ENCODE results near the gene ZBTB6.

The ZBTB6 gene, protein sequence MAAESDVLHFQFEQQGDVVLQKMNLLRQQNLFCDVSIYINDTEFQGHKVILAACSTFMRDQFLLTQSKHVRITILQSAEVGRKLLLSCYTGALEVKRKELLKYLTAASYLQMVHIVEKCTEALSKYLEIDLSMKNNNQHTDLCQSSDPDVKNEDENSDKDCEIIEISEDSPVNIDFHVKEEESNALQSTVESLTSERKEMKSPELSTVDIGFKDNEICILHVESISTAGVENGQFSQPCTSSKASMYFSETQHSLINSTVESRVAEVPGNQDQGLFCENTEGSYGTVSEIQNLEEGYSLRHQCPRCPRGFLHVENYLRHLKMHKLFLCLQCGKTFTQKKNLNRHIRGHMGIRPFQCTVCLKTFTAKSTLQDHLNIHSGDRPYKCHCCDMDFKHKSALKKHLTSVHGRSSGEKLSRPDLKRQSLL

GRCh38 chr9:122912964-122913673 lies at the start of gene ZBTB6:
TSS of gene ZBTB6 (minus strand) at chr9:122913323. CDS start at chr9:122912072, 1,251 bp downstream.
- peak; percentile 77 for FAIRE-seq

- FAIRE-seq = no peak
Measured at GRCh38 chr9:122961139-122961538, 48.0 kb upstream of the ZBTB6 start.

DNA sequence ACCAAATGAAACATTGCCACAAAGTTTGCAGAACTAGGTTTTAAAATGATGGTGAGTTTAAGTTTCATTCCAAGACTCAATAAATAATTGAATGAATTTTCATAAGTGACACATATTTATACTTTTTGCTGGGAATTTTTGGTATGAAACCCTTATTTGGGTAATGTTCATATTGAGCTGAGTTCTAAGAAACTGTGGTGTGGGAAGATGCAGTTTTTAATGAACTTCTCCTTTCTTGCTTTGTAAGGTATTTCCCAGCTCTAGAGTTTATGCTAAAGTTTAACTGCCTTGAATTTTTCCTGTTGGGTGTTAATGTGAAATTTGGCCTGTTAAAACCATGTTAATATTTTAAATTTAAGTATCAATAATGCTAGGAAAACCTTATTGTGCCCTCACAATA lies 42.8 kb upstream of the ZBTB6 start:
- FAIRE-seq = no peak

DNA sequence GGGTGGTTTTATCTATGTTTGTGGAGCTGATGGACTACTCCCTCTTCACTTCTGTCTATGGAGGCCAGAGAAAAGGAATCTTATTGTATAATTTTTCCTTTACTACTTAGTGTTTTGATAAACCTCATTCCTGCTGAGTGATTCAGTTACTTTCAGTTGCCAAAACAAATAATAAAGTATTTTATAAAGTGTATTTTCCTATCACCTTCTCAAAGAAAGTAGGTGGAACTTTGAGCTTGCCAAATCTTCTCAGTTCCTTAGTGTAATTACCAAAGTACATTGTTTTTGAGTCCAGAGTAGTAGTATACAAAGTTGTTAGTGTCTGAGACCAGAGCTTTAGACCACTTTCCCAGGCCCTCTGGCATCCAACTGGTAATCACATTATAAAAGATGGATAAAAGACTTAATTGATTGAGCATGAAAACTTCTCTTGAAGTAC lies 41.1 kb upstream of the ZBTB6 start:
- no peak for FAIRE-seq

DNA sequence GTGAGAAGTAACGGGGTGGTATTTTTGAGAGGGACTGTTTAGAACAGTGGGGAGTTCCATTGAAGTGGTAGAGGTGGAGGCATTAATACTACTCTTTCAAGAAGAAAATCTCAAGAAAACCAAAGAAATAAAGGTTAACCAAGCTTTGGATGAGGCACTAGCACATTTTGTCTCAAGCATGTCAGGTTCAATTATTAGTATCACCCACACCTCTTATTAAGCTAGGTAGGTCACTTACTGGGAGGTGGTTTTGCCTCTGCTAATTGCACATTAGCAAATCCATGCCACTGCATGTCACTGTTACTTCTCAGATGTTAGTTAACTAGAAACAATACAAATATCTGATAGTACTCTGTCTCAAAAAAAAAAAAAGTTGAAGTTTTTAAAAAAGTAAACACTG lies 37.9 kb upstream of the ZBTB6 start:
- no peak for FAIRE-seq

DNA sequence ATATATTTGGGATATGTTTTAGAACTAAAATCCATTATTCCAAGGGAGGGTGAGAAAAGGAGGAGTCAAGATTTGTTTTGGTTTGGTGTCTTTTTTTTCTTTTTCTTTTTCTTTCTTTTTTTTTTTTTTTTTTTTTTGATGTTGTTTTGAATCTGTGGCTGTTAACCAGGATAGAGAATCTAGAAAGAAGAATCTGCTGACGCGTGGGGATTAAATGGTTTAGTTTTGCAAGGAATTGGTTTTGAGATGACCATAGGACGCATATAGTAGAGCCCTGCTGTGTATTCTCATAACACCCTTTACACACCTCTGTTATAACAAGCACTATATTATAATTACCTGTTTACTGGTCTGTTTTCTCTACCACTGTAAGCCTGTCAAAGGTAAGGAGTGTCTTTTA lies 37.1 kb upstream of the ZBTB6 start:
- no peak for FAIRE-seq

- no peak for FAIRE-seq
Measured at GRCh38 chr9:122949696-122950095, 36.6 kb upstream of the ZBTB6 start.

- FAIRE-seq = no peak
Measured at GRCh38 chr9:122948313-122948712, 35.2 kb upstream of the ZBTB6 start.

DNA sequence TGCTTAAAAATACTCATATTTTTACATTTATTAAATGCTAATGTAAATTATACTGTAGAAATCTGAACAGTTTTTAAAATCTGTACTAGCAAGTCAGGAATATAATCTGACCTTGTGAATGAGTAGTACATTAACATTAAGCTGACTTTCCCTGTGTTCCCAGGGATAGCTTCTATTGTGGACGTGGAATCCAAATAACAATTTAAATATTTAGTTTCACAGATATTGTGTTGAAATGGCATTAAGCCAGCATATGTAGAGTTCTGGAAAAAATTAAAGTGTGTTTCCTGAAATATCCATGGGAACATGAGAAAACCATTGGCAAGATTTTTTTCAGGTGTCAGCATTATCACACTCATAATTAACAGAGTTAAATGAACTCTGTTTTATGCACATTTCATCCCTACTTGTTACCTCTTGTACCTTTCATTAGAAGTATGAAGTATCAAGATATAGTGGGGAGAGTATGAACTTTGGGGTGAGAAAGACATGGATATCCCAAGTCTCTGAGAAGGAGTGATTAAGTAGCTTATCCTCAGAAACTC lies 33.4 kb upstream of the ZBTB6 start:
- no peak for FAIRE-seq

DNA sequence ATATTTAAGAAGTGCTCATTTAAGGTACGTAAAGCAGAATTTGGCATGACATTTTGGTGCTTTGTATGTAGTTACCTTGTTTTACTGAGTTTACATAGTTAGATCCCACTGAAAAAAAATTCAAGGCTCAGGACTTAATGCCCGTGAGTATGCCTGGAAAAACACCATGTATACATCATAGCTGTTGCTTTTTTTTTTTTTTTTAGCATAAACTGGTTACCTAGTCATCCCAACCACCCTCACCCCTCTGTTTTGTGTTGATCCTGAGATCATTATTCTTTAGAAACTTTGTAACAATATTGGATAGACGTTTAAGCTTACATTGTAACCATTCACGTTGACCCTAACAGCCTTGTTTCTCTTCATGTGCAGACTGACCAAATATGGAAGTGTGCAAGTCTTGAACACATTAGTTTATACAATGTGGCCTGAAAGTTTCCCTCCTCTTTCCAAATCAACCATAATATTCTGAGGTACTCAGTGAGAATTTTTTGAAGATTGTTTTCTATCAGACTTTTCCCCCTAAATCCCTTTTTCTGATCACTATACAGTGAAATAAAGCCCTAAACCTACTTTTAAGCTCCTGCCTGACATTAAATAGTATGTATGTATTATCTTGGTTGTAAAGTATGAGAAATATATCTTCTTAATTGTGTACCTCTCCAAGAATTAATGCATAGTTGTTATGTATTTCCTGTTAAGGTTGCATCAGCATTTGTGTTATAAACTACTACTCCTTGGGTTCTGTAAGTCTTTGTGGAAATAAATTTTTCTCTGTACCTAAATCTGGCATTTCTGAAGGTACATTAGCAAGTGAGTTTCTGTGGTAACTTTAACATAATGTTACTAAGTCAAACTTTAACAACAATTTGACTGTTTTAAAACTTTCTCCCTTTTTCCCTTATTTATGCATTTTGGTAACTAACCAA lies 32.1 kb upstream of the ZBTB6 start:
- no peak for FAIRE-seq

DNA sequence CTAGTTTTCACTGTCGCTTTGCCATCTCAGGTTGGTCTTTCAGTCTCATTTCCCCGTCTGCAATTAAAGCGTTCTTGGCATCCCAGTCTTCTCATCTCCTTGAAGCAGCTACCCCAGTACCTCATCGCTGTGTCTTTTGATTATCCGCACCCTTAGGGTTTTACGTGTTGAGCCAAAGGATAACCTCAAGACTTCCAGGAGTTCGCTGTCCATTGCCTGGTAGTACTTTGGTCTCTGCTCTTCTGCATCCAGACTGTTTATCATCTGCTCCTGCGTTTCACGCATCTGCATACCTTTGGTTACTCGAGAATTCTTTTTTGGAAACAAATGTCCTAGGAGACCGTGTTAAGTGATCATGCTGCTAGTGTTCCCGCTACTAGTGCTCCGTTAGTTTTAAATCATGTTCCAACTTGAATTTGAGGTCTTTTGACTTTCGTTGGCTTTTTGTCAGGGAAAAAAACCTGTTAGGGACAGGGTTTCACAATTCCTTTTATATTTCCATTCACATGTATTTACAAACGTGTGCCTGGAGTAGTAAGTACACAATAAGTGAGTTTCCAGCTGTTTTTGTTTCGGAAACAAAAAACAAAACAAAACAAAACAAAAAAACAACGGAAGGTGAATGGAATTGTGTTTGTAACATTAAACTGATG lies 28.6 kb upstream of the ZBTB6 start:
- no peak for FAIRE-seq

DNA sequence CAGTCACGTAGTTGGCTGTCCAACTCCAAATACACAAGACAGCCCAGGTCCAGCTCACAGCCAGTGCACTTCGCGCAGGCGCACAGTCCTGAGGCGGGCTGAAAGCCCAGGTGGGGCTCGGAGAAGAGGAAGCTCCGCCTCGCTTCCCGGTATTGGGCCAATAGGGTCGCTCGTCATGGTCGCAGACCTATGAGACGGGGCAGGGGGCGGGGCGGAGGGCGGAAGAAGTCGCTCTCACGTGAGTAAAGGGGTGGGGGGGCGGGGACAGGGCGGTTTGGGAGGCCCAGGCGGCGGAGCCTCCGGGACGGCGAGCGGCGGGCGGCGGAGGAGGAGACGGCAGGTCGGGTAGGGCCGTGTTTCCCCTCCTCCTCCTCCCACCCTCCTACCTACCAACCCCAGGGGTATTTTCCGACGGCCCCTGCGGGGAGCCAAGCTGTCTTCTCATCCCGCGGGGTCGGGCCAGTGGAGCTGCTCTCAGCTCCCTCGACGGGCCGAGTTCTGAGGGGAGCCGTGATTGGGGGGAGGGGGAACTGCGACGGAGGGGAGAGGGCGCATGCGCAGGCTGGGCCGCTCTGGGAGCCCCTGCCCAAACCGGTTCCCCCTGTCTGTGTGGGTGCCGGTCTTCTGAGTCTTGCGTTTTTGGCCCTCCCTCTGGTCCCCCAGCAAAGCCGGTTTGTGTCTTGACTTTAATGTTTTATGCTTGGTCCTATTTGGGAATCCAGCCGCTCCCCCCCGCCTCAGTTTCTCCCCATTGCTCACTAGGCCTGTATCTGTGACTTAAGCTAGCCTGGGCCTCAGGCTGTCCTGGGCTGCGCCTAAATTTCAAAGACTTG lies 27.8 kb upstream of the ZBTB6 start, which contains the start of gene RABGAP1:
TSS of gene RABGAP1 (plus strand) at position 272 of the 833 bp plus-strand sequence. CDS start 16,040 bp downstream, outside the sequence.
- FAIRE-seq = no peak

DNA sequence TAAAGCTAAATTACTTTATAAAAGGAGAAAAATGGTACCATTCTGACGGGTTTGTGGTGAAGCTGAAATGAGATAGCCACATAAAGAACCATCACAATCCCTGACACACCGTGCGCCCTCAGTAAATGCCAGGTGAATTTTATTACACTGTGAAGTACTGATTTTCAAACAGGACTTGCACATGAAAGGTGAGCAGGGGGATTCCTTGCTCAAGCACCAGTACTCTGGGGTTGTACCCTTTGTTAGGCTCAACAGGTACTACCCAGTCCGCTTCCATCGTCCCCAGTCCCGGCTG lies 27.3 kb upstream of the ZBTB6 start:
- FAIRE-seq = no peak

- no peak for FAIRE-seq
Measured at GRCh38 chr9:122939601-122940000, 26.5 kb upstream of the ZBTB6 start.

GRCh38 chr9:122936883-122937282 lies 23.8 kb upstream of the ZBTB6 start:
- no peak for FAIRE-seq

GRCh38 chr9:122936464-122936863 lies 23.3 kb upstream of the ZBTB6 start:
- FAIRE-seq = no peak

DNA sequence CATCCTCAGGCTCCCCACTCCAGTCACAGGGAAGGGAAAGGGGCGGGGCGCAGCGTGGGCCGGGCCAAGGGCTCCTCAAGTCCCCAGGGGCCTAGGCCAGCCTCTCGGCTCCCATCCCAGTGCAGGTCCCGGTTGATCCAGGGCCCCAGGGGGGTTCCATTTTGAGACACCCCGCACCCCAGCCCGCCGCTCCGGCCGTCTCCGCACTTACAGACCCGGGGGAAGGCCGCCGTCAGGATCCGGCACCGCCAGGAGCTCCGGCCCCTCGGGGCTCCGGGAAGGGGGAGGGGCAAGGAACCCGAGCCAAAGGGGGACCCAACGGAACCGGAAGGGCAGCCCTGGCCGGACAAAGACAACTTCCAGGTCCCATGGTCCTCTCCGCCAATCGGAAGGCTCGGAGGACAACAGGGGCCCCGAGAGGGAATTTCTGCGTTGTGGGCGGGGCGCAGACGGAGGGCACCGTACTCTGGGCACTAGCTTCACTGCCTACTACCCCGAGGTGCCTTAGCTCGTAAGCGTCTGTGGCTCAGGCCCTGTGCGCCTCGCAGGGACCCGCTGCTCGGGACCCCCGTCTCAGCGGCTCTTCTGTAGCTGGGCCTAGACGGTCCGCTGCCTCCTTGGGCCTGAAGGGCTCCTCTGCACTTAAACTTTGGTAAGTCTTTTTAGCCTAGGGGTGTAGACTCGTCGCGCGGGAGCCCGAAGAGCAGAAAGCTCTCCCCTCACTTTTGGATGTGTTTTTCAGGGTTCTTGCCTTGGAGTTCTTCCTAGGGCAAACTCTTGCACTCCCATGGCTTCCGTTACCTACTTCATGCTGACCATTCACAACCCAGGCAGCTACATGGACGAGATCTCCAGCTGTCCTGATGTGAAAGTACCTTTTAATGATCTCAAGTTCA lies 18.4 kb upstream of the ZBTB6 start, which contains the start of gene ZBTB26:
TSS of gene ZBTB26 (minus strand) at position 287 of the 896 bp plus-strand sequence. CDS start 11,578 bp downstream, outside the sequence.
- peak; percentile 70 for FAIRE-seq

DNA sequence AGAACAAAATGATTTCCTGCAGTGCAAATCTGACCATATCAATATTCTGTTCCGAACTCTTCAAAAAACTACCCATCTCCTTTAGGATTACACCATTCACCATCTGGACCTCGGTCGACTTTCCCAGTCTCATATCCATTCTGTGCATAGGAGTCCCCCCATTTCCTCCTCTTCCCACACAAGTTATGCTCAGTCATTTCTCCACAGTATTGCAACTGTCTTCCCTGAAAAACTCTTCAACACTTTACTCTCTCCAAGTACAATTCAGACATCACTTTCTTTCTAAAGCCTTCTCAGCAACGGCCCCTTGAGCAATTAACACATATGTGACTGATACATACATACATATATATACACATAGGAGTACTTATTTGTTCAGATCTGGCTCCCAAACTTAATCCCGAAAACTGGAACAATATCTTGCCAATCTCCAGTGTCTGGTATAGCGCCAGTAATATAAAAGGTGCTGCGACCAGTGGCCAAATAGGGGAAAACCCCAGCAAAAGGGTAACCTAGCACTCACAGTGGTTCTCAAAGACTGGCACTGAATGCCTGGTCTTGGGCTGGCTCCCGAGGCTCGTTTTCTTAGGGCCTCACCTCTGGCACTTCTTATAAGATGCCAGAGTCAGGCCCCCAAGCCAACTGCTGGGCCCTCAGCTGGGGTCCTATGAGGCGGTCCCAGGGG lies 17.6 kb upstream of the ZBTB6 start:
- no peak for FAIRE-seq

DNA sequence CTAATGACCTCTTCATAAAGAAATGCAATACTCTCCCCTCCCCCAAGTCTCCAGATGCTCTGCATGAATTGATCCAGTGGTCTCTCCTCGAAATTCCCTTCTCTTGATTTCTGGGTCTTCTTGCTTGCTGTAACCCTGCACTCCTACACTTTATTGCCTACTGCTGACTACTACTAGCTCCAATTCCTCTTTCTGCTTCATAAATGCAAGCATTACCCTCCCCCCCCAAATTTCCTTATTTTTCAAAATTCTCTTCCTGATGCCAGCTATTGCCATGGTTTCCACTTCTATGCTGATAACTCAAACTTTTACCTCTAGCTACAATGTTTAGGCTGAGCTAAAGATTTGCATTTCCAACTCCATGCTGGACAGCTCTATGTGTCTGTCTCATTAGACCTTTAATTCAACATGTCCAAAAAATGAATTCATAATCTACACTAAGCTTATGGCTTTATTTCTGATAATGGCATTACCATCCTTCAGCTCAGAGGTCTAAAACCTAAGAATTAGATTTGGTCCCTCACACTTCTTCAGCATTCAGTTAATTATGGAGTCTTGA lies 16.8 kb upstream of the ZBTB6 start:
- no peak for FAIRE-seq

All from A204.1 (cell line).